A673 (cell line): ENCODE data around the gene KLC4. TPM values are rescaled to one million over a fixed set of nuclear protein-coding genes. Genes with fewer than 3 reads are reported as not detected.
A peak's percentile ranks its signal among the peaks of the same experiment; 100 is the strongest.

Experiments
- Bru-seq: library from RNA; stranded (reverse); fragments of 400-500 nt; gene quantifications from one replicate; lab custom pipeline; 2021; lab: Mats Ljungman, UMichigan
- BruChase-seq, 2 experiments: library from RNA; stranded (reverse); fragments of 400-500 nt; gene quantifications; one replicate each; lab custom pipeline; 2021; lab: Mats Ljungman, UMichigan
- BruUV-seq: library from RNA; stranded (reverse); fragments of 400-500 nt; replicated peaks from 2 replicates; lab custom pipeline; 2021; lab: Mats Ljungman, UMichigan
- CTCF ChIA-PET: fragments of 300-600 bp; sonication (Branson Sonifier 250); formaldehyde crosslinking; loops from one replicate; lab custom pipeline; 2022; ENCODE audit warnings: antibody characterized with exemption; lab: Charles Lee
- POLR2A ChIA-PET: fragments of 300-600 bp; sonication (Branson Sonifier 250); formaldehyde crosslinking; loops from one replicate; lab custom pipeline; 2022; ENCODE audit warnings: antibody characterized with exemption; ENCODE audit not compliant: low non-redundant PET; lab: Charles Lee
- DNase-seq: peaks from one replicate; pipeline ENCODE4 v3.0.0-alpha.2; 2015; ENCODE audit warnings: low spot score
- H3K27ac ChIP-seq: fragments of 200-600 bp; sonication (generic); 2 replicates; pipeline ENCODE4 v1.5.1; 2016; ENCODE audit warnings: mixed run types, low read depth, mild to moderate bottlenecking, mixed read lengths, antibody characterized with exemption, low read length; ENCODE audit not compliant: poor library complexity, severe bottlenecking
- H3K27me3 ChIP-seq: fragments of 200-600 bp; sonication (generic); replicated peaks from 2 replicates; pipeline ENCODE4 v1.6.1; 2017; ENCODE audit warnings: mixed run types, low read depth, mild to moderate bottlenecking, mixed read lengths, antibody characterized with exemption, low read length; ENCODE audit not compliant: insufficient read depth, poor library complexity
- H3K36me3 ChIP-seq: fragments of 200-600 bp; sonication (generic); 2 replicates; pipeline ENCODE4 v1.6.1; 2016; ENCODE audit warnings: mixed run types, mild to moderate bottlenecking, mixed read lengths, antibody characterized with exemption, low read length; ENCODE audit not compliant: insufficient read depth, poor library complexity, severe bottlenecking
- H3K4me1 ChIP-seq: fragments of 200-600 bp; sonication (generic); 2 replicates; pipeline ENCODE4 v1.6.1; 2017; ENCODE audit warnings: mixed run types, mild to moderate bottlenecking, mixed read lengths, antibody characterized with exemption, low read length; ENCODE audit not compliant: insufficient read depth, poor library complexity, severe bottlenecking
- H3K4me3 ChIP-seq: fragments of 200-600 bp; sonication (generic); 2 replicates; pipeline ENCODE4 v1.5.1; 2016; ENCODE audit warnings: low read depth, mixed run types, mild to moderate bottlenecking, mixed read lengths, low read length; ENCODE audit not compliant: poor library complexity, severe bottlenecking
- H3K9me3 ChIP-seq: fragments of 200-600 bp; sonication (generic); 2 replicates; pipeline ENCODE4 v1.6.1; 2016; ENCODE audit warnings: mixed run types, low read depth, mild to moderate bottlenecking, mixed read lengths, antibody characterized with exemption, low read length; ENCODE audit not compliant: poor library complexity, severe bottlenecking
- EZH2 ChIP-seq: fragments of 200-600 bp; sonication (generic); IDR thresholded peaks from 2 replicates; pipeline ENCODE4 v1.6.1; 2017; ENCODE audit warnings: borderline replicate concordance, low read depth, mild to moderate bottlenecking, mixed read lengths, antibody characterized with exemption, low read length; ENCODE audit not compliant: poor library complexity, severe bottlenecking
- intact Hi-C: fragments of 100-400 bp; cut with micrococcal nuclease; formaldehyde crosslinking; loops from one replicate; pipeline ENCODE4 v1.10.0; 2022; ENCODE audit not compliant: unreplicated experiment
- long read RNA-seq: library from polyadenylated mRNA; stranded (forward); transcript quantifications from one replicate; pipeline ENCODE4 v2.0.0, GENCODE V29; 2022
- total RNA-seq: library from RNA; stranded (reverse); gene quantifications from 2 replicates; pipeline ENCODE4 v1.2.3, GENCODE V29; 2021
- TF ChIP-seq, protein P1 (sequence below): fragments of 300-800, 200-600 bp; sonication (generic); conservative IDR thresholded peaks from 2 replicates; pipeline ENCODE4 v1.5.1; 2017; ENCODE audit warnings: low read depth, mild to moderate bottlenecking, antibody characterized with exemption, low read length, moderate library complexity, mixed read lengths

Gene KLC4
- total RNA-seq = 21.3 and 35.6 TPM in 2 replicates
- percentile 49 among the genes with signal in this experiment for Bru-seq, nascent RNA
- BruChase-seq, experiment 1, labeled RNA remaining after a 2-hour chase = percentile 56 among the genes with signal in this experiment
- BruChase-seq, experiment 2, labeled RNA remaining after a 6-hour chase = percentile 56 among the genes with signal in this experiment
- long read RNA-seq, transcript KLC4-202 (16 exons, 2,404 nt) = major isoform, 23 of 36 reads
- long read RNA-seq, partial matches to known transcripts = 4 of 36 reads
- long read RNA-seq, other reads (novel, unspliced or antisense) = 9 of 36 reads

DNA sequence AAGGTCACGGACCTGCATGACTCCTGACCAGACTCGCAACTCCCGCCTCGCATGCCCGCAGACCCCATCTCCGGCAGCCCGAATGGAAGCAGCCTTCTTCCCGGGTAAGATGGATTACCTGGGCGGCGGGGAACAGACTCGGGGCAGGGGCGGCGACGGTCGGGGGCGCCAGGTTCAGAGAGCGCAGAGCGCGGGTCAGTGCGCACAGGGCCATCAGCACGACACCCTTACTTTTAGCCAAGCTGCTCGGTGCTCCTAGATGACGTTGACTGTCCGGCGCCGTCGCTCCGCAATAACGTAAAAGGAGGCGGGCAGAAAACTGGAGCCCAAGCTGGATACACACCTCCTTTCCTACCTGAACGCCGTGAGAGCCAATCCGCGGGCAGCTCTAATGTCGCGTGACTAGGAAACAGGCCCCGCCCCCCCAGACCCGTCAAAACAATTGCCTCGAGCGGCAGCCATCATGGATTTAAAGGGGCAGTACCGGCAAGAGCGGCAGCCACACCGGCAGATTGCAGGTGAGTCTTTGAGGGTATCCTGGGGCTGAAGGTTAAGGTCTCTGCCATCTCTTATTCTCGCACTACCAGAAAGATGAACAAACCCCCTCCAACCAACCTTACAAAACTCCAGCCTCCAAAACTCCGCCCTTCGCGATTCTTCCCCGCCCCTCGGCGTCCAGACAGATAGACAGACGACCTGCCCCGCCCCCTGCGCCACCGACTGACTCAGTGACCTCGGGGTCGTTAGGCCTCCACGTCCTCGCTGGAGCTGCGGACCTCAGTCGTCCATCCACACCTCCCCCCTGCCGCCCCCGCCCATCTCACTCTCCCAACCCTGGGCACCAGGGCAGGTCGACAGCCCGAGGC, at the start of gene KLC4, which contains the start of gene MRPL2:
Gene KLC4 (plus strand): TSS at position 464 of the 866 bp plus-strand sequence. CDS start 1,705 bp downstream, outside the sequence.
Gene MRPL2 (minus strand): TSS at position 267 of the 866 bp plus-strand sequence. CDS start 53 bp downstream, at position 214.
- POLR2A ChIA-PET = interaction anchor here (0.9 kb wide), 1 partner anchor 15 kb away, joined by 3 read pairs; no protein-coding TSS in a partner anchor
- Histone ChIP-seq H3K27me3 (no peaks in the 10 kb centered on the region), H3K27ac (peak within 1 kb of the TSS; percentile 84), H3K36me3 (peaks cover 8% of the 10 kb centered on the region), H3K4me3 (peak within 1 kb of the TSS; percentile 88), H3K9me3 (no peaks in the 10 kb centered on the region), H3K4me1 (peaks cover 13% of the 10 kb centered on the region)
- intact Hi-C loops = no loop called here
- peak; percentile 99 for DNase-seq
- CTCF ChIA-PET = interaction anchor here (0.9 kb wide), 1 partner anchor 84 kb away, joined by 5 read pairs; no protein-coding TSS in a partner anchor
- TF ChIP-seq EZH2 = no peak
- TF ChIP-seq, protein P1, sequence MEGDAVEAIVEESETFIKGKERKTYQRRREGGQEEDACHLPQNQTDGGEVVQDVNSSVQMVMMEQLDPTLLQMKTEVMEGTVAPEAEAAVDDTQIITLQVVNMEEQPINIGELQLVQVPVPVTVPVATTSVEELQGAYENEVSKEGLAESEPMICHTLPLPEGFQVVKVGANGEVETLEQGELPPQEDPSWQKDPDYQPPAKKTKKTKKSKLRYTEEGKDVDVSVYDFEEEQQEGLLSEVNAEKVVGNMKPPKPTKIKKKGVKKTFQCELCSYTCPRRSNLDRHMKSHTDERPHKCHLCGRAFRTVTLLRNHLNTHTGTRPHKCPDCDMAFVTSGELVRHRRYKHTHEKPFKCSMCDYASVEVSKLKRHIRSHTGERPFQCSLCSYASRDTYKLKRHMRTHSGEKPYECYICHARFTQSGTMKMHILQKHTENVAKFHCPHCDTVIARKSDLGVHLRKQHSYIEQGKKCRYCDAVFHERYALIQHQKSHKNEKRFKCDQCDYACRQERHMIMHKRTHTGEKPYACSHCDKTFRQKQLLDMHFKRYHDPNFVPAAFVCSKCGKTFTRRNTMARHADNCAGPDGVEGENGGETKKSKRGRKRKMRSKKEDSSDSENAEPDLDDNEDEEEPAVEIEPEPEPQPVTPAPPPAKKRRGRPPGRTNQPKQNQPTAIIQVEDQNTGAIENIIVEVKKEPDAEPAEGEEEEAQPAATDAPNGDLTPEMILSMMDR = no peak
- no TSS peak for BruUV-seq

DNA sequence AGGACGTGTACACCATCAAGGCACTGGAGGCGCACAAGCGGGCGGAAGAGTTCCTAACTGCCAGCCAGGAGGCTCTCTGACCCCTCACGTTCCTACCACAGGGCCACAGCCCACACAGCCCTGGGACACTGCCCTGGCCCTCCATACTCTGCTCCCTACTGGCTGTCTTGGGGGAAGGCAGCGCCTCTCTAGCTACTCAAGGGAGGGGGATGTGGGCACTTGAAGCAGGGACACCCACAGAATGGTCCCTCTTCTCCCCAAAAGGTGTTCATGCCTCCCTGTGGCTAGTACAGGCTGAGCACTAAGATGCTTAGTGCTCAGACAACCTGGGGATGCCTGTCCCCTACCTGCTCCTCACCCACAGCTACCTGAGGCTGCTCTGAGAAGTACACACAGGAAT, 48.2 kb upstream of the KLC4 start:
- no peak for DNase-seq
- intact Hi-C loops = loop anchor here (5.0 kb wide), 1 partner anchor 109 kb away; no protein-coding TSS in a partner anchor
- no peaks in the 10 kb centered on the region for H3K27me3 ChIP-seq
- TF ChIP-seq, protein P1 = no peak
- TF ChIP-seq EZH2 = no peak
- CTCF ChIA-PET = interaction anchor here (0.6 kb wide), 1 partner anchor 28 kb away, joined by 3 read pairs; no protein-coding TSS in a partner anchor
- H3K27ac ChIP-seq = no peak overlapping the region
- POLR2A ChIA-PET = no interaction called here
- BruUV-seq = no TSS peak
- H3K4me3 ChIP-seq = no peak overlapping the region
- H3K4me1 ChIP-seq = peaks cover 7% of the 10 kb centered on the region
- H3K9me3 ChIP-seq = no peaks in the 10 kb centered on the region
- peaks cover 58% of the 10 kb centered on the region for H3K36me3 ChIP-seq

DNA sequence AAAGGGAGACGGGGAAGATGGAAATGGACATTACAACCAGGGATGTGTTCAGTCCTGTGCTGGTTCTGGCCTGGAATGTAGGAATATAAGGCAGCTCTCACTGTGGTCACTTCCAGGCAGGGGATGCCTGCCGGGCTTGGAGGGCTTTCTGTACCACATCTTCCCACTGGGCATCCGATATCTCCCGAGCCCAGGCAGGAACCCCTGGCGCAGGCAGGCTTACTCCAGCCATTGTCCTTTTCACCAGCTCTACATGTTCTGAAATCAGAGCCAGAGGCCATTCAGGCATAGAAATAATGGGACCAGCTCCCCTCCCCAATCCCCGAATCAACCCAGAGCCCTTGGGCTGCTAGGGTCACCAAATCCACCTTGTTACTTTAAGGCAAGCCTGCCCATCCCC, 47.1 kb upstream of the KLC4 start:
- ChIA-PET POLR2A (no interaction called here), CTCF (no interaction called here)

More for the DNA sequence above, 47.1 kb upstream of the KLC4 start:
- TF ChIP-seq, protein P1 = no peak
- no peak for TF ChIP-seq EZH2
- H3K4me3 ChIP-seq = peak overlapping the region; percentile 82
- peaks cover 60% of the 10 kb centered on the region for H3K36me3 ChIP-seq
- DNase-seq = no peak
- H3K4me1 ChIP-seq = peaks cover 7% of the 10 kb centered on the region
- peak overlapping the region; percentile 79 for H3K27ac ChIP-seq
- no peaks in the 10 kb centered on the region for H3K27me3 ChIP-seq
- intact Hi-C loops = loop anchor here (5.0 kb wide), 1 partner anchor 110 kb away; no protein-coding TSS in a partner anchor
- H3K9me3 ChIP-seq = no peaks in the 10 kb centered on the region
- BruUV-seq = no TSS peak
